SK-N-DZ (cell line): ENCODE results near the gene NEUROD1.
A peak's percentile ranks its signal among the peaks of the same experiment; 100 is the strongest.

Experiments used
- DNase-seq: peaks from one replicate; pipeline ENCODE4 v3.0.0-alpha.2; 2015; ENCODE audit warnings: low spot score

NEUROD1 gene

DNA sequence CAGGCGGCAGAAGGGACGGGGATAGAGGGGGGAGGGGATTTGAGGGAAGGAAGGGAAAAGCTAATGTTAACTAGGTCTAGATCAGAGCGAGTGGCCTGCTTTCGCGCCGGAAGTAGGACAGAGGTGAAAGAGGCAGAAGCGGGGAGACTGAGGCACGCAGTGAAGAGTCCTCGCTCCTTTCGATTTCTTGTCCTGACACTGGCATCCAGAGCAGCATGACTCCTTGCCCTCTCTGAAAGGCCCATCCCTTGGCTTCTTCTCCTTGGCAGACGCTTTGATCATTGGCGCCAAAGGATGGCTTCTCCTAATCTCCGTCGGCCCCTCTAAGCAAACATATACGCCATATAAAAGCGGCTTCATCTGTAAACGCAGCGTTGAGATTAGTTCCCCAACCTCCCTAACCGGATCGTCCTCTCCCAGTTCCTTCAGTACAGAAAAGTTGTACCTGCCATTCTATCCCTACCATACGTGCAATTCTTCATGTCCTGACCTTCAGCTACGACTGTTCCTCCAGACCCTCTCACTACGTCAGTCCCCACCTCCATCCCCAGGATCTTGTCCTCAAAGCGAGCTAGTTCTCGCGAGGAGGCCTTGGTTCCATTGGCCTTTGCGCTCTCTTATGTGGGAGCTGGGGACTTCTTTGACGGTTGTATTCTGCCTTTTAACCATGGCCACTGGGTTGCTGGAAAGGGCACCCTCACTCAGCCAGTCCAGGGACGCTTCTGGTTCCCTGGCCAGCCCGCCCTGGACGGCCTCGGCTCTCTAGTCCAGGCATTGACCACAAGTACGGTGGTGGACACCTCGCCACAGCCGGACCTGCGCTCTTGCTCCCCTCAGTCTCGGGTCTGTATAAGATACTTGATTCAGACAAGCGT, 857 bp upstream of the NEUROD1 start:
- DNase-seq: no peak

DNA sequence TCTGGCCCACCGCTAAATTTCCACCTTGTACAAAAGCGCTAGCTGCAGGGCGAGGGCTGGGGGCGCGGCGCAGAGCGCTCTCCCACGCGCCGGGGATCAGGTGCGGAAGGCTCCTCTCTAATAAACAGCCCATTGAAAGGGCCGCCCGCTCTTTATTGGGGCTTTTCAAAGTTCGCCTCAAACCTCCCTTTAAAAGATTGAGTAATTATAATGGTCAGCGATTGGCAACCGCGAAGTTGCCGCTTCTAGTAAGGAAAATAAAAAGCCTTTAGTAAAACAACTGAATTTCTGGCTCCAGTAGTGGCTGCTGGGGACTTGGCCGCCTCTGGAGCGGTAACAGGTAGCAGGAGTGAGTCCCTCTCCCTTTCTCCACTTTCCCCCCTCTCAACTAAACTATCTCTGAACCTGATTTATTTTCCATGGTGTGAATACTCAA, 755 bp downstream of the NEUROD1 start:
- DNase-seq: no peak

DNA sequence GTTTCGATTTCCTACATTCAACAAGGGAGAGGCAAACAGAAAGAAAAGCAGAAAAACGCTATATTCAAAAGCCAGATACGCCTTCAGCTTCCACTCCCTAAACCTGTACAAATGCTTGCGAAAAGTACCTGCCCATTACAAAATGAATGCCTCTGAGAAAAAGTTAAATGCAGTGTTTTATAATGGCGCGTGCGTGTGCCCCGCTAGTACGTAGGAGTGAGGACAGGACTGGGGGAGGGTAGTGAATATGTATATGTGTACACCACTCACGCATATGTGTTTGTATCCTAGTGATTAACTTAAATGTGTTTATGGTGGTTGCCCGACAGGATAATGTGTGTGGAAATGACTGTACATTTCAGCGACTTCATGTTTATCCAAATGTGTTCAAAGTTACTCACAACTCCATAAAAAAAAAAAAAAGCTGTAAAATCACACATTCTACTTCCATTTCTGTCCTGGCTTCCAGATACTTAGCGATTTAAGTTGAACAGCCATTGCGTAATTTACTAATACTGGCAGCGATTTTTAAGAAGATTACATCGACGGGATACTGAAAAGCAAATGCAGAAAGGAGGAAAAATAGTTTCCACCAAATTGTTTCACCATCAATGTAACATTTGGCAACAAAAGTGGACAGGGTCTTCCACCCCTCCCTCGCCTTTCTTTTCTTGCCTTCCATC, 1.3 kb downstream of the NEUROD1 start:
- DNase-seq: no peak

DNA sequence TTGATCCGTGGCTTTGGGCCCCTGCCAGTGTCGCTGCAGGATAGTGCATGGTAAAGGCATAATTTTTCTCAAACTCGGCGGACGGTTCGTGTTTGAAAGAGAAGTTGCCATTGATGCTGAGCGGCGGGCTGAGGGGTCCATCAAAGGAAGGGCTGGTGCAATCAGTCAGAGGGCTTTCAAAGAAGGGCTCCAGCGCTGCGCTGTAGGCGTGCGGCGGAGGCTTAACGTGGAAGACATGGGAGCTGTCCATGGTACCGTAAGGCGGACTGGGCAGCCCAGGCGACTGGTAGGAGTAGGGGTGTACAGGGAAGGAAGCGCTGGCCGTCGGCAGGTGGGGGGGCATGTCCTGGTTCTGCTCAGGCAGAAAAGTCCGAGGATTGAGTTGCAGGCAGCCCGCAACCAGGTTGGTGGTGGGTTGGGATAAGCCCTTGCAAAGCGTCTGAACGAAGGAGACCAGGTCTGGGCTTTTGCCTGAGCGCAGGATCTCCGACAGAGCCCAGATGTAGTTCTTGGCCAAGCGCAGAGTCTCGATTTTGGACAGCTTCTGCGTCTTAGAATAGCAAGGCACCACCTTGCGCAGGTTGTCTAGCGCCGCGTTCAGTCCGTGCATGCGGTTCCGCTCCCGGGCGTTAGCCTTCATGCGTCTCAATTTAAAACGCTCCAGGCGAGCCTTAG, 2.3 kb downstream of the NEUROD1 start:
- no peak for DNase-seq

DNA sequence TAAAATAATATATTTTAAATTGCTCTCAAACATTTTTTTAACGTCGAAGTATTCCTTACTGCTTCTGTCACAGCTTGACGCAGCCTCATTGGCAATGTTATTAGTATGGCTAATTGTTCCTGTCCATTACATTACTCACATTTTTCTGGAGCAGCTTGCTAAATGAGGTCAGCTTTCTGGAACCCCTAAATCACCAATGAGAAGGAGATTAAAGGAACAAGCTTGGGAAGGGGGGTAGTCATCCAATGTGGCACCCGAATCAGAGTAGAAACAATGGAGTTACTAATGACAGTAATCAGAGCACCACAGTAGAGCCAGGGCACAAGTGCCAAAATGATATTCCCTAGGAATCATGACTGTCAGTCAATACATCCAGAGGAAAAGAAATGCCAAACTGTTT, 5.1 kb downstream of the NEUROD1 start:
- no peak for DNase-seq

DNA sequence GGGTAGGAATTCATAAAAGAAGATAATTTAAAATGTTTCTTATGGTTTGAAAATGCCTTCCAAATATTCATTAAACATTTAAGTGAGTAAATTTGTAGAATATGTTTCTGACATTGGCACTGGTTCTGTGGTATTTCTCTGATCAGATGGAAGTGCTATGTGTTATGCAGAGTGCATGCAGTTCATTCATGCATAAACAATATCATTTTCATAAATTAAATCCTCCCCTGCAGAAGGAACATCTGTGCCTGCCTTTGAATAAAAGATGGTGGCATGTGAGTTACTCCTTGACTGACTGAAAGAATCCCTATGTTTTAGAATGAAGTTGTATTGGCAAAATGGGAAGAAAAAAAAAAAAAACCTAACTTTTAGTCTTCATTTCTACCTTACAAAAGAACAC, 5.9 kb downstream of the NEUROD1 start:
- no peak for DNase-seq

DNA sequence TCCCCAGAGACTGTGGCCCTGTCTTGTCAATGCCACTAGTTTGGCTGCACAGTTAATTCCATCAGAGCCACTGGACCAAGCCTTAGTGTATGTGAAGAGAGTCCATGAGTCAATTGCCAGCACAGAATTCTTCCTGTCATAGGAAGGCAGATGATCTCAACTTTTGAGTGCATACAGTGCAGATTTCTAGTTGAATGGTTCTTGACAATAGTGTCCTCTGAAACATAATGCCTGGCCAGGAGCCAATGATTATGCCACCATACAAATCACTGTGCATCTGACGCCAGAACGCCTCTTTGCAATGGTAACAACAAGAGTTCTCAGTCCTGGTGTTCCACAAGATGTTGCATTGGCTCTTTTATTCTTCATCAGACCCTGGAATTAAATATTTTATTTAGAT, 7.1 kb downstream of the NEUROD1 start:
- DNase-seq: peak; percentile 37

DNA sequence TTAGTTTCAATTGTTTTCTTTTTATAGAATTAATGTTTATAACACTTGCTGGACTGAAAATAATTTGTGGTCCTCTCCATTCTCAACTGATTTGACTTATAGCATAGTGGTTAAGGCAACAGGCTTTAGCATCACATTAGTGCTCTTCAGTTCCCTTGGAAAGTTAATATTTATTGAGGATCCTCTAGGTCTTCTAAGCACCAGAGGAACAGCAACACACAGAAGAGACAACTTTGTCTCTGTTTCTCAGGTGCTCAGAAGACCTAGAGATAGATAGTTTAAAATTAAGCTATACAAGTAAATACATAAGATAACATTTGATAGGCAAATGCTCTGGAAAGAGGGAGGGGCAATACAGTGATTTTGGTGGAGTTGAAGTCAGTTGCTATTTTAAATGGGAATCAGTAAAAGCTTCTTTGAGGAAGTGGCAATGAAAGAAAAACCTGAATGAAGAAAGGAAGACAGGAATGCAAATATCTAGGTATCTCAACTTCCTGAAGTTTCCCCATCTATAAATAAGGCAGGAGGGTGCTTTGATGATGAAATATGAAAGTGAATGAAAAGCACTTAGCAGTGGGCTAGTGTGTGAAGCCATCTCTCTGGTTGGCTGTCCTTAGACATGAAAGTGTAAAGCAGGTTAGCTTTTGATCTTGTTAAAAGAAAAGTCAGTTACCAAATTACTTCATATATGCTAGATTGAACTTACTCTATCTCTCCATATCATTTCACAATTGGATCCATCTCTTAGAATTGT, 7.9 kb downstream of the NEUROD1 start:
- no peak for DNase-seq

DNA sequence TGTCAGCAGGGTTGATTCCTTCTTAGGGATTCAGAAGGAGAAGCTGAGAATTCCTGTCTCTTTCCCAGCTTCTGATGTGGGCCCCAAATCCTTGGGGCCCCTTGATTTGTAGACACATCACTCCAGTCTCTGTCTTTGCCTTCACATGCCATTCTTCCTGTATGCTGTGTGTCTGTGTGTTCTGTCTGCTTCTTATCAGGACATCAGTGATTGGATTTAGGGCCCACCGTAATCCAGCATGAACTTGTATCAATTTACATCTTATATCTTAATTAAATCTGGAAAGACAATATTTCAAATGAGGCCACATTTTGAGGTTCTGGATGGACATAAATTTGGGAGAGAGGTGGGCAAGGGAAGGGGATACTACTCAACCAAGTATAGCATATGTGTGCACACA, 9.7 kb downstream of the NEUROD1 start:
- DNase-seq: peak; percentile 84

DNA sequence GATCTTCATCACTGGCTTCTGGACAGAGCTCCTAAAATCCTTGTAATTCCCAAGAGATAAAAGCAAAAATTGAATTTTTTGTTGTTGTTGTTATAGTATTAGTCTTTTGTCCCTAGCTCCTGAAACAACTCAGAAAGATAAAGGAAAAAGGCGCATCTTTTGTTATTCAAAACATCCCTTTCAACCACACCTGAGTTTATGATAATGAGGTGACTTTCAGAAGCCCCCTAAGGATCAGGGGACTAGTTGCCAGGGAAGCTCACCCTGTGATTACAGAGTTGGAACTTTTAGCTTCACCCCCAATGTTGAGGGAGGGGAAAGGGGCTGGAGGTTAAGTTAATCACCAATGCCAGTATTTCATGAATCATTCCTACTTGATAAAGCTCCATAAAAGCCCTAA, 13.1 kb downstream of the NEUROD1 start:
- DNase-seq: no peak

DNA sequence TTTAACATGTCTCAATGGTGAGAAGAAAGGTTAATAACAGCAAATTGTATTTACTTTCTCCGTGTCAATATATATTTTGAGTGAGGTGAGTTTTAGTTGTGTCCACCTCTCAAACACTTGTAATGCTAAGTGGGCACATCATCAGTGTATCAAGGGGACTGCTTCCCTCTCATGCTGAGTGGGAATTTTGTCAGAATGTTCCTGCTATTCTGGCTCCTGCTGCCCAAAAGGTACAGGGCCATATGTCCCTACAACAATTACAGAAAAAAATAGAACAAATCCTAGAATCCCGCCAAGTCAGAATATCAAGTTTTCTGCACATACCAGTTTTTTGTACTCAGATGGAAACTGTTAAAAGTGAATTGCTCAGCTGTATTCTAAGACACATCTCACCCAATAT, 18.0 kb downstream of the NEUROD1 start:
- DNase-seq: no peak

DNA sequence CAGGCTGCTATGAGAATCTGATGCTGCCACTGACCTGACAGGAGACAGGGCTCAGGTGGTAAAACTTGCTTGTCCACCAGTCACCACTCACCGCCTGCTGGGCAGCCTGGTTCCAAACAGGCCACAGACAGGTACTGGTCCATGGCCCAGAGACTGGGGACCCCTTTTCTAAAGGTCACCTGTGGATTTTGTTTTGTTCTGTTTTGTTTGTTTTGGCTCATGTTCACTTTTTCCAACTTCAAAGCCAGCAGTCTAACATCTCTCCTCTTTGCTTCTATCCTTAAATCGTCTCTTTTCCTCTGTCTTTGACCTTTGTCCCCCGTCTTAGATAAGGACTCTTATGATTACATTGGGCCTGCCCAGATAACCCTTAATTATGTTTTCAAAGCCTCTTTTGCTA, 20.1 kb downstream of the NEUROD1 start:
- DNase-seq: no peak

DNA sequence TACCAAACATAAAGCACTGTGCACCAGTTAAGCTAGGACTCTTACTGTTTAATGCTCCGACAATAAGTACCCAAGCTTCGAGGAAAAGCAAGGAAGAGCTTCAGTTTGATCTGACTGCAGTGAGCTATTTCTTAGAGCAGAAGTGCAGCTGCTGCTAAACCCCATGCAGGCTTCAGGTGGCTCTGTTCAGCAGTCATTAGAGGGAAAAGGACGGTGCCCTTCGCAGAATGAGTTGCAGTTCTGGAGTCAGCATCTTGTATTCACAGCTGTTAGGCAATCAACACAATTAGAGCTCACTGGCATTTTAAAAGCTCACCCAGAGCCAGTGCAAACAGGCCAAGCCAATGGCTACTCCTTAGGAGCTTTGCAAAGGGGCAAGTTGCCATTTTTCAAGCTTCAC, 21.9 kb downstream of the NEUROD1 start:
- no peak for DNase-seq

DNA sequence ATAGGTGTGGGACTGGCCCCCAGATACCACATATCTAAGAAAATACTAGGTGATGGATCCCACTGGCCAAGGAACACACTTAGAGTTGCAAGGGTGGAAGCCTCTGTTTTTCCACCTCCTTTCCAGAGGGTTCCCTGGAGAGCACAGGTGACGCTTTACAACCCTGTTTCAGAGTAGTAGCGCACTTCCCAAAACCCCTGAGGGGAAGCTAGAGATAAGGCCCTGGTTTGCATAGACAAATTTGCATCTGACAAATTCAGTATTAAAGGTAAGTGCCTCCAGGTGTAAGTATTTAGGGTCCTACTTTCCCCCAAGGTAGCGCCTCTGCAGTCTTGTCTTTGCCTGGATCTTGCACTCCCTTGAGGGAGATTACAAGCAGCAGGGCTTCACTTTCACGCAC, 22.9 kb downstream of the NEUROD1 start:
- no peak for DNase-seq

DNA sequence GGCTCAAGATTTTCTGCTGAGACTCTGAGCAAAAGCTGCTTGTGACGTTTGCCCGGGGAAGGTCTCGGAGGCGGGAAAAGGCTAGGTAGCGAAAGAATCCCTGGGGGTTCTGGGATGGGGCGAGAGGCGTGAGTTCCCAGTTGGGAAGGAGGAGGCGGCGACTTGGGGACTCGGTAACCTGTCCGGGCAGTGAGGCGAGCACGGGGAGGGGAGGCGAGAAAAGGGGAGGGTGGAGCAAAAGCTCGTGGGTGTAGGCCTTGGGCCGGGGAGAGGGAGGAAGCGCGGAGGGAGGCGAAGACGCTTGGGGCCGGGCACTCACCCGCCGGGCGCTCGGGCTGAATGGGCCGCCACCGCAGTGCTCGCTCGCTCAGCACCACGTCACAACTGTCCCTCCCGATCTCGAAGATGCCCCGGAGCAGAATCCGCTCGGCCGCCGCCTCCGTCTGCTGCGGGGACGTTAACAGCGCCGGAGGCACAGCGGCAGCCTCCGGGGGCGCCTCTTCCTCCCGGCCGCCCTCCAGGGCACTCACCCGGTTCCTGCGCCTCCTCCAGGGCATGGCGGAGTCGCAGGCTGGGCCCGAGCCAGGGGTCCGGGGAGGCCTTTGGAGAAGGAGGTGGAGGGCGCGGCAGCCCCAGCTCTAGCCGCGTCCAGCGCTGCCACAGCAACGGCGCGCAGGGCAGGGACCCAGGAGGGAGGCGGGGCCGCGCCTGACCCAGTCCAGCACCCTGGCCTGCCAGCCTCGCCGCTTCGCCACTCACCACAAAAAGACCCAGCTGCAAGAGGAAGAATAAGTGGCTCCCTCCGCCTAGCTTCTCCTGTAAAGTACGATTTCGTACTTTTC, 23.6 kb downstream of the NEUROD1 start, which contains the start of gene CERKL:
CERKL (minus strand) TSS at position 656 of the 842 bp plus-strand sequence; CDS start at position 557, 99 bp downstream.
- DNase-seq: peak; percentile 47

DNA sequence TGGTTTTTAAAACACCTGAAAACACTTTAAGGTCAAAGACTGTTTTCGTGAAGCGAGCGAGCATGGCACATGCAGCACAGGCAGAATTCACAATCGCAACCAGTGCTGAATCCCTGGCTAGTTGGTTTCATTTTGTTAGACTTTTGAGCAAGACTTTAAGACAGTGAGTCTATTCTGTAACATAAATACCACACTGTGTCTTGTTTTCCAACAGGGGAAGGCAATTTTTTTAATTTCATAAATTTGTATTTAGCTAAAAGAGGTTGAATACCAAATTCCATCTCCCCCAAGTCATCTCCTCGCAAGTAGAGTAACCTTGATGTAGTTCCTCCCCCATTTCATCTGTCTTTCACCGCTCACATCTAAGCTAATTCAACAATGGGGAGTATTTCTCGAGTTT, 24.8 kb downstream of the NEUROD1 start:
- DNase-seq: no peak

DNA sequence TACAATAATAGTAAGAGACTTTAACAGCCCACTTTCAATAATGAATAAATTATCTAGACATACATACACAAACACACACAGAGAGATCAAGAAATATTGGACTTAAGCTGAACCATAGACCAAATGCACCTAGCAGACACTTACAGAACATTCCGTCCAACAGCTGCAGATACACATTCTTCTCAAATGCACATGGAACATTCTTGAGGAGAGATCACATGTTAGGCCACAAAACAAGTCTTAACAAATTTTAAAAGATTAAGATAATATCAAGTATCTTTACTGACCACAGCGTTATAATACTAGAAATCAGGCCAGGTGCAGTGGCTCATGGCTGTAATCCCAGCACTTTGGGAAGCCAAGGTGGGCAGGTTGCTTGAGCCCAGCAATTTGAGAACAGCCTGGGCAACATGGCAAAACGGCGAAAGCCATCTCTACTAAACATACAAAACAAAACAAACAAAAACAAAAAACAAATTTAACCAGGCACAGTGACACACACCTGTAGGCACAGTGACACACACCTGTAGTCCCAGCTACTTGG, 30.8 kb downstream of the NEUROD1 start:
- DNase-seq: no peak

DNA sequence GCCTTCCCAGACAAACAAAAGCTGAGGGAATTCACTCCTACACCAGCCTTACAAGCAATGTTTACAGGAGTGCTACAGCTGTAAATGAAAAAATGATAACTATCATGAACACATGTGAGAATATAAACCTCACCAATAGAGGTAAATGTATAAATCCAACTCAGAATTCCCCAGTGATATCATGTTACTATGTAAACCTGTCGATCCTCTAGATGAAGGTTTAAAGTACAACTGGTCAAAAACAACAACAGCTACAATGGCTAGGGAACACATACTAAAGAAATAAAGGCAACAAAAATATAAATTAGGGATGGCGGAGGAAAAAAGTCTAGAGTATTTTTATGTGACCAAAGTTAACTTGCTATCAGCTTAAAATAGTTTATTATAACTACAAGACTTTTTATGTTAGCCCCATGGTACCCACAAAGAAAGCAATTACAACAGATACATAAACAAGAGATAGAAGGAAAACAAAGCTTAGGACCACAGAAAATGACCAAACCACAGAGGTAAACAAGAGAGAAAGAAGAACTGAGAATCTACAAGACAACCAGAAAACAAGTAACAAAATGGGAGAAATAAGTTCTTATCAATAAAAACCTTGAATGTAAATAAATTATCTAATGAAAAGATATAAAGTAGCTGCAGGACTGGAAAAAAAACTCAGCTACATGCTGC, 31.7 kb downstream of the NEUROD1 start:
- DNase-seq: no peak

DNA sequence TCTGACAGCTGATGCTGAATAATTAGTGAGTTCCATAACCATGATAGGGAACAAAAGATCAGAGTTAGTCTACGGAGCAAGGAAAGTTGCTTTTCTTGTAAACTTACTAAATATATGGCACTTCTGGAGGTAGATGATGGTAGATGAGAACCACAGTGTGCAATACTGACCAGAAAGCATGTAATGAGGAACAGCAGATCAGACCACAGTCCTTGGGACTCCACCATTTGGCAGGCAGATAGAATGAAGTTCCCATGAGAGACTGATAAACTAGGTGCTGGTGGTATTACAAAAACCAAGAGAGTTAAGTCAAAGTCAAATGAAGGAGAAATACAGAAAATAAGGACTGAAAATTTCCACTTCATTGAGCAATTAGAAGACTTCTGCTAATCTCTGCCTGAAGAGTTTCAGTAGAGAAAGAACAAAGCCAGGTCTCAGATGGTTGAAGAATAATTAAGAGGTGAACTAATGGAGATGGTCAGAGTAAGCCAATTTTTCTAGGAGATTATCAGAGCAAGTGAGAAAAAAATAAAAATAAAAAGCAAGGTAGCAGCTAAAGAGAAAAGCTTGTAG, 33.8 kb downstream of the NEUROD1 start:
- no peak for DNase-seq
